ENCODE measurements around the gene COL4A4.

GRCh38 chr2:227164763-227165291 is 822 bp upstream of the COL4A4 start:
- TF ChIP-seq ZNF513 (tag by site-specific recombination; IDR thresholded peaks at IDR 0.05): no peak
- no peak for TF ChIP-seq MYNN (tag by site-specific recombination; IDR thresholded peaks at IDR 0.05; ENCODE audit: borderline replicate concordance)
- TF ChIP-seq CTCF (tag by site-specific recombination; IDR thresholded peaks at IDR 0.05): 0 out of 2 replicates have a peak, but pooled peaks have one; percentile 12
- no peak for TF ChIP-seq ATF2 (tag by site-specific recombination; IDR thresholded peaks at IDR 0.05; ENCODE audit: low read depth)
- TF ChIP-seq, protein P1, sequence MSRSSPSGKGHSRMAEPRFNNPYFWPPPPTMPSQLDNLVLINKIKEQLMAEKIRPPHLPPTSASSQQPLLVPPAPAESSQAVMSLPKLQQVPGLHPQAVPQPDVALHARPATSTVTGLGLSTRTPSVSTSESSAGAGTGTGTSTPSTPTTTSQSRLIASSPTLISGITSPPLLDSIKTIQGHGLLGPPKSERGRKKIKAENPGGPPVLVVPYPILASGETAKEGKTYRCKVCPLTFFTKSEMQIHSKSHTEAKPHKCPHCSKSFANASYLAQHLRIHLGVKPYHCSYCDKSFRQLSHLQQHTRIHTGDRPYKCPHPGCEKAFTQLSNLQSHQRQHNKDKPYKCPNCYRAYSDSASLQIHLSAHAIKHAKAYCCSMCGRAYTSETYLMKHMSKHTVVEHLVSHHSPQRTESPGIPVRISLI (tag by site-specific recombination; IDR thresholded peaks at IDR 0.05): no peak
- TF ChIP-seq ZBTB7A (tag by site-specific recombination; IDR thresholded peaks at IDR 0.05; ENCODE audit: low read depth): 0 out of 2 replicates have a peak, but pooled peaks have one; percentile 52
- no peak for TF ChIP-seq KLF8 (tag by site-specific recombination; IDR thresholded peaks at IDR 0.05)
- TF ChIP-seq KLF16 (tag by site-specific recombination; IDR thresholded peaks at IDR 0.05): no peak

Data from HEK293 (cell line).